ENCODE results near the gene VASN.

Gene VASN

GRCh38 chr16:4403133-4403949, 31.7 kb downstream of the VASN start:
- DNase-seq (ENCODE audit: low read depth): no peak

GRCh38 chr16:4404247-4404966, 32.8 kb downstream of the VASN start:
- peak; percentile 55 for DNase-seq (ENCODE audit: low read depth)

- DNase-seq (ENCODE audit: low read depth): no peak
These were observed 33.5 kb downstream of the VASN start for GRCh38 chr16:4404967-4405696.

- DNase-seq (ENCODE audit: low read depth): no peak
These were observed 36.1 kb downstream of the VASN start for GRCh38 chr16:4407543-4408322.

GRCh38 chr16:4408323-4408690, 36.7 kb downstream of the VASN start:
- no peak for DNase-seq (ENCODE audit: low read depth)

- DNase-seq (ENCODE audit: low read depth): no peak
These were observed 37.7 kb downstream of the VASN start for GRCh38 chr16:4409081-4409932.

- DNase-seq (ENCODE audit: low read depth): peak; percentile 95
These were observed 38.9 kb downstream of the VASN start for GRCh38 chr16:4410335-4411075.

GRCh38 chr16:4411684-4412083, 40.0 kb downstream of the VASN start:
- DNase-seq (ENCODE audit: low read depth): no peak

GRCh38 chr16:4412159-4412558, 40.5 kb downstream of the VASN start:
- no peak for DNase-seq (ENCODE audit: low read depth)

GRCh38 chr16:4412854-4413253, 41.2 kb downstream of the VASN start:
- no peak for DNase-seq (ENCODE audit: low read depth)

GRCh38 chr16:4414187-4414917, 42.7 kb downstream of the VASN start:
- DNase-seq (ENCODE audit: low read depth): no peak

- DNase-seq (ENCODE audit: low read depth): no peak
These were observed 44.0 kb downstream of the VASN start for GRCh38 chr16:4415538-4416199.

GRCh38 chr16:4416200-4417032, 44.8 kb downstream of the VASN start, which contains the start of gene CORO7:
TSS of gene CORO7 (minus strand) at chr16:4416596. CDS start at chr16:4416518, 78 bp downstream.
- peak; percentile 88 for DNase-seq (ENCODE audit: low read depth)

GRCh38 chr16:4419402-4419959, 47.8 kb downstream of the VASN start:
- DNase-seq (ENCODE audit: low read depth): no peak

- peak; percentile 31 for DNase-seq (ENCODE audit: low read depth)
These were observed 49.0 kb downstream of the VASN start for GRCh38 chr16:4420505-4421105.

GRCh38 chr16:4425378-4426020, 53.9 kb downstream of the VASN start, which contains the start of gene DNAJA3:
TSS of gene DNAJA3 (plus strand) at chr16:4425868. CDS start at chr16:4425882, 14 bp downstream.
- peak; percentile 97 for DNase-seq (ENCODE audit: low read depth)
